Ureter (tissue), 1 donor: ENCODE results near the gene SLC7A1. TPM values are rescaled to one million over a fixed set of nuclear protein-coding genes. Genes with fewer than 3 reads are reported as not detected.

ENCODE experiments used
- DNase-seq: peaks from one replicate; pipeline ENCODE4 v3.0.0-alpha.2; 2020; ENCODE audit warnings: low spot score
- total RNA-seq: library from RNA; stranded (reverse); gene quantifications from one replicate; pipeline ENCODE4 v1.2.4, GENCODE V29; 2023
- donor health status: DM: yes; HTN: yes; CAD: no.

Gene SLC7A1
- total RNA-seq, 1 donor from 2014 or later = 84.8 TPM

GRCh38 chr13:29561918-29562317 lies 33.6 kb downstream of the SLC7A1 start:
- no peak for DNase-seq

GRCh38 chr13:29556742-29557141 lies 38.7 kb downstream of the SLC7A1 start:
- DNase-seq = no peak

GRCh38 chr13:29551214-29551613 lies 44.3 kb downstream of the SLC7A1 start:
- DNase-seq = no peak

GRCh38 chr13:29550430-29550988 lies 45.0 kb downstream of the SLC7A1 start:
- no peak for DNase-seq

- DNase-seq = no peak
Measured at GRCh38 chr13:29548722-29549121, 46.8 kb downstream of the SLC7A1 start.

GRCh38 chr13:29547153-29547552 lies 48.3 kb downstream of the SLC7A1 start:
- no peak for DNase-seq

GRCh38 chr13:29546662-29547061 lies 48.8 kb downstream of the SLC7A1 start:
- no peak for DNase-seq

- DNase-seq = no peak
Measured at GRCh38 chr13:29545988-29546387, 49.5 kb downstream of the SLC7A1 start.

GRCh38 chr13:29543230-29544215 lies 52.0 kb downstream of the SLC7A1 start:
- no peak for DNase-seq

- no peak for DNase-seq
Measured at GRCh38 chr13:29542381-29542780, 53.1 kb downstream of the SLC7A1 start.

GRCh38 chr13:29541400-29541799 lies 54.1 kb downstream of the SLC7A1 start:
- no peak for DNase-seq

GRCh38 chr13:29540799-29541198 lies 54.7 kb downstream of the SLC7A1 start:
- DNase-seq = no peak

- DNase-seq = no peak
Measured at GRCh38 chr13:29540334-29540733, 55.2 kb downstream of the SLC7A1 start.

- DNase-seq = no peak
Measured at GRCh38 chr13:29539856-29540255, 55.6 kb downstream of the SLC7A1 start.

- no peak for DNase-seq
Measured at GRCh38 chr13:29538652-29539040, 56.8 kb downstream of the SLC7A1 start.

- no peak for DNase-seq
Measured at GRCh38 chr13:29537736-29538651, 57.5 kb downstream of the SLC7A1 start.

GRCh38 chr13:29536853-29537252 lies 58.6 kb downstream of the SLC7A1 start:
- DNase-seq = no peak

GRCh38 chr13:29535663-29536655 lies 59.5 kb downstream of the SLC7A1 start:
- DNase-seq = no peak

GRCh38 chr13:29534083-29534482 lies 61.4 kb downstream of the SLC7A1 start:
- DNase-seq = no peak

- DNase-seq = no peak
Measured at GRCh38 chr13:29532821-29533220, 62.7 kb downstream of the SLC7A1 start.

- DNase-seq = no peak
Measured at GRCh38 chr13:29532116-29532515, 63.4 kb downstream of the SLC7A1 start.
